Tibial nerve (tissue), 4 donors: ENCODE data around the gene IKZF4.

Experiments
- EP300 ChIP-seq, 2 donors: sonication (generic); formaldehyde crosslinking; IDR thresholded peaks; one replicate each; pipeline ENCODE4 v1.6.1; 2017; ENCODE audit warnings: antibody characterized with exemption in 2 of 2, mild to moderate bottlenecking in 1 of 2
- TF ChIP-seq, protein P1 (sequence below), 5 experiments: fragments of 200-600 bp in 3 of 5; fragments of 450-650 bp in 2 of 5; sonication (generic) in 3 of 5; IDR thresholded peaks; one replicate each; pipeline ENCODE4 v1.5.1; 2016 to 2019; ENCODE audit warnings: antibody characterized with exemption in 5 of 5, mild to moderate bottlenecking in 3 of 5, moderate library complexity in 2 of 5

GRCh38 chr12:56082382-56082781 lies 61.5 kb downstream of the IKZF4 start:
- TF ChIP-seq EP300 (IDR thresholded peaks at IDR 0.05), result no peak
- TF ChIP-seq, protein P1, sequence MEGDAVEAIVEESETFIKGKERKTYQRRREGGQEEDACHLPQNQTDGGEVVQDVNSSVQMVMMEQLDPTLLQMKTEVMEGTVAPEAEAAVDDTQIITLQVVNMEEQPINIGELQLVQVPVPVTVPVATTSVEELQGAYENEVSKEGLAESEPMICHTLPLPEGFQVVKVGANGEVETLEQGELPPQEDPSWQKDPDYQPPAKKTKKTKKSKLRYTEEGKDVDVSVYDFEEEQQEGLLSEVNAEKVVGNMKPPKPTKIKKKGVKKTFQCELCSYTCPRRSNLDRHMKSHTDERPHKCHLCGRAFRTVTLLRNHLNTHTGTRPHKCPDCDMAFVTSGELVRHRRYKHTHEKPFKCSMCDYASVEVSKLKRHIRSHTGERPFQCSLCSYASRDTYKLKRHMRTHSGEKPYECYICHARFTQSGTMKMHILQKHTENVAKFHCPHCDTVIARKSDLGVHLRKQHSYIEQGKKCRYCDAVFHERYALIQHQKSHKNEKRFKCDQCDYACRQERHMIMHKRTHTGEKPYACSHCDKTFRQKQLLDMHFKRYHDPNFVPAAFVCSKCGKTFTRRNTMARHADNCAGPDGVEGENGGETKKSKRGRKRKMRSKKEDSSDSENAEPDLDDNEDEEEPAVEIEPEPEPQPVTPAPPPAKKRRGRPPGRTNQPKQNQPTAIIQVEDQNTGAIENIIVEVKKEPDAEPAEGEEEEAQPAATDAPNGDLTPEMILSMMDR (IDR thresholded peaks at IDR 0.05), result no peak
